K562 (cell line): ENCODE data around the gene PGM5. TPM values are rescaled to one million over a fixed set of nuclear protein-coding genes. Genes with fewer than 3 reads are reported as not detected.

Source experiments
- ATAC-seq: fragments of 200-7000 bp; cut with Tn5 transposase; 3 replicates; pipeline ENCODE4 v1.9.1; 2020; ENCODE audit warnings: moderate library complexity
- BruUV-seq: library from RNA; stranded (reverse); fragments of 400-500 nt; replicated peaks from 2 replicates; lab custom pipeline; 2021; lab: Mats Ljungman, UMichigan
- CTCF ChIA-PET: fragments of 300-600 bp; formaldehyde crosslinking; extraction: SDS; loops from one replicate; lab custom pipeline; 2021; ENCODE audit warnings: low intra/inter-chr PET ratio; lab: Yijun Ruan, JAX
- POLR2A ChIA-PET: fragments of 300-600, 350-650 bp; sonication (Branson Sonifier 250); formaldehyde crosslinking; extraction: SDS; loops from one replicate; lab custom pipeline; 2021; ENCODE audit warnings: antibody characterized with exemption, inconsistent platforms; lab: Yijun Ruan, JAX
- DNase-seq, 4 experiments: peaks; one replicate each; pipeline versions ENCODE4 v3.0.0 to v3.0.0-alpha.2; 2011 to 2018; ENCODE audit warnings: low spot score in 3 of 4, mixed read lengths in 3 of 4; ENCODE audit errors: extremely low read depth in 1 of 4
- FAIRE-seq: peaks from 2 replicates; lab custom pipeline; 2011; peaks lifted over from hg19 to GRCh38; lab: Jason Lieb, UNC
- H2AFZ ChIP-seq: 2 replicates; pipeline ENCODE4 v1.6.0; 2011; ENCODE audit warnings: low read depth, low read length, control low read depth, inconsistent platforms
- H3K27ac ChIP-seq: fragments of 200-600 bp; 3 replicates; pipeline ENCODE4 v1.8.0; 2011; ENCODE audit warnings: low read depth, mild to moderate bottlenecking, control low read depth, inconsistent platforms, low read length, moderate library complexity, mixed read lengths; ENCODE audit errors: extremely low read depth
- H3K27me3 ChIP-seq, 2 experiments: fragments of 300-600 bp in 1 of 2; 2 replicates in 1 of 2; 3 replicates in 1 of 2; pipeline versions ENCODE4 v1.6.0 to v1.8.0; 2011; ENCODE audit warnings: inconsistent platforms in 2 of 2, low read length in 2 of 2, mild to moderate bottlenecking in 1 of 2, mixed read lengths in 1 of 2, moderate library complexity in 1 of 2; ENCODE audit not compliant: control insufficient read depth in 2 of 2, insufficient read depth in 2 of 2
- H3K36me3 ChIP-seq: fragments of 300-600 bp; 3 replicates; pipeline ENCODE4 v1.8.0; 2011; ENCODE audit warnings: mild to moderate bottlenecking, low read length, inconsistent platforms; ENCODE audit not compliant: control insufficient read depth, insufficient read depth
- H3K4me1 ChIP-seq, 2 experiments: fragments of 200-600 bp in 1 of 2; replicated peaks in 1 of 2; 2 replicates in 1 of 2; 3 replicates in 1 of 2; pipeline versions ENCODE4 v1.5.1 to v1.8.0; 2011; ENCODE audit warnings: inconsistent platforms in 2 of 2, low read length in 2 of 2, mild to moderate bottlenecking in 1 of 2, mixed read lengths in 1 of 2, moderate library complexity in 1 of 2; ENCODE audit not compliant: control insufficient read depth in 2 of 2, insufficient read depth in 2 of 2
- H3K4me2 ChIP-seq: 2 replicates; pipeline ENCODE4 v1.6.1; 2011; ENCODE audit warnings: low read length, control low read depth, inconsistent platforms, mixed read lengths; ENCODE audit not compliant: insufficient read depth
- H3K4me3 ChIP-seq: fragments of 200-600 bp; sonication (generic), shearing (Covaris generic); 2 replicates; pipeline ENCODE4 v1.5.1; 2016; ENCODE audit warnings: control low read depth, inconsistent platforms
- H3K79me2 ChIP-seq: fragments of 200-600 bp; 3 replicates; pipeline ENCODE4 v1.8.0; 2011; ENCODE audit warnings: low read length, inconsistent platforms; ENCODE audit not compliant: control insufficient read depth, insufficient read depth
- H3K9ac ChIP-seq, 2 experiments: 2 replicates each; pipeline versions ENCODE4 v1.6.0 to v1.6.1; 2011; ENCODE audit warnings: low read depth in 2 of 2, low read length in 2 of 2, control low read depth in 1 of 2, inconsistent platforms in 1 of 2, mild to moderate bottlenecking in 1 of 2, mixed read lengths in 1 of 2; ENCODE audit not compliant: insufficient read depth in 1 of 2
- H3K9me1 ChIP-seq: one replicate; pipeline ENCODE4 v1.6.0; 2011; ENCODE audit warnings: inconsistent platforms, mild to moderate bottlenecking, low read length, moderate library complexity; ENCODE audit not compliant: control insufficient read depth, insufficient read depth
- H3K9me3 ChIP-seq: replicated peaks from 2 replicates; pipeline ENCODE4 v1.5.1; 2011; ENCODE audit warnings: low read depth, low read length, inconsistent platforms; ENCODE audit not compliant: control insufficient read depth, insufficient read depth
- H4K20me1 ChIP-seq: replicated peaks from 2 replicates; pipeline ENCODE4 v1.6.1; 2011; ENCODE audit warnings: low read length, inconsistent platforms, mixed read lengths; ENCODE audit not compliant: control insufficient read depth, insufficient read depth
- C11orf30 ChIP-seq: fragments of 450-650 bp; IDR thresholded peaks from 2 replicates; pipeline ENCODE4 v1.6.1; 2016; ENCODE audit warnings: low read depth, mild to moderate bottlenecking
- EP300 ChIP-seq: IDR thresholded peaks from 2 replicates; pipeline ENCODE4 v1.6.1; 2012; ENCODE audit warnings: low read length, improper control_type of control experiment
- HMGN3 ChIP-seq: IDR thresholded peaks from 2 replicates; pipeline ENCODE4 v1.6.1; 2011; ENCODE audit warnings: borderline replicate concordance, low read depth, mild to moderate bottlenecking, mixed read lengths, low read length; ENCODE audit not compliant: insufficient read length; ENCODE audit errors: extremely low read depth
- KLF13 ChIP-seq: fragments of 450-650 bp; IDR thresholded peaks from 2 replicates; pipeline ENCODE4 v1.6.1; 2016; ENCODE audit warnings: missing genetic modification characterization, low read depth, mild to moderate bottlenecking, missing compliant biosample characterization, moderate library complexity, borderline replicate concordance
- MTA3 ChIP-seq: fragments of 450-650 bp; formaldehyde crosslinking; IDR thresholded peaks from 2 replicates; pipeline ENCODE4 v1.6.1; 2017; ENCODE audit warnings: mild to moderate bottlenecking, borderline replicate concordance
- NCOR1 ChIP-seq: fragments of 450-650 bp; IDR thresholded peaks from 2 replicates; pipeline ENCODE4 v1.6.1; 2016; ENCODE audit warnings: mild to moderate bottlenecking, moderate library complexity
- RFX1 ChIP-seq: fragments of 450-650 bp; IDR thresholded peaks from 2 replicates; pipeline ENCODE4 v1.6.1; 2016; ENCODE audit warnings: mild to moderate bottlenecking, moderate library complexity
- SMARCB1 ChIP-seq: IDR thresholded peaks from 2 replicates; pipeline ENCODE4 v1.6.1; 2011; ENCODE audit warnings: improper control_type of control experiment, low read depth; ENCODE audit not compliant: insufficient read length
- SMARCE1 ChIP-seq: fragments of 450-650 bp; IDR thresholded peaks from 2 replicates; pipeline ENCODE4 v1.7.1; 2016; ENCODE audit warnings: mild to moderate bottlenecking
- TSHZ1 ChIP-seq: fragments of 250-450 bp; sonication (Bioruptor Pico); IDR thresholded peaks from 2 replicates; pipeline ENCODE4 v1.4.0; 2020; ENCODE audit warnings: mild to moderate bottlenecking, moderate library complexity
- ZBTB8A ChIP-seq: fragments of 450-650 bp; IDR thresholded peaks from 2 replicates; pipeline ENCODE4 v1.6.1; 2018; ENCODE audit warnings: mild to moderate bottlenecking, moderate library complexity; ENCODE audit not compliant: partially characterized antibody
- ZNF282 ChIP-seq: sonication (generic); formaldehyde crosslinking; IDR thresholded peaks from 2 replicates; pipeline ENCODE4 v1.8.1; 2023; ENCODE audit warnings: missing genetic modification reagents
- ZNF431 ChIP-seq: sonication (generic); formaldehyde crosslinking; IDR thresholded peaks from 2 replicates; pipeline ENCODE4 v1.8.0; 2022; ENCODE audit warnings: mild to moderate bottlenecking, missing genetic modification reagents
- ZNF668 ChIP-seq: fragments of 250-450 bp; sonication (Bioruptor Pico); IDR thresholded peaks from 2 replicates; pipeline ENCODE4 v1.8.0; 2022; ENCODE audit warnings: mild to moderate bottlenecking, inconsistent platforms
- ZNF75A ChIP-seq: fragments of 450-650 bp; formaldehyde crosslinking; IDR thresholded peaks from 2 replicates; pipeline ENCODE4 v1.4.0; 2020; ENCODE audit warnings: mild to moderate bottlenecking
- WGBS: fragments of 100-300 bp; shearing (Covaris generic); methylation state at CpG from one replicate; pipeline ENCODE4 v1.1.6; 2016; ENCODE audit warnings: low coverage, mixed read lengths; ENCODE audit not compliant: insufficient coverage; ENCODE audit errors: missing lambda C conversion rate; 5-methylcytosine and 5-hydroxymethylcytosine counted together
- in situ Hi-C: fragments of 300-500 bp; cut with MboI; formaldehyde crosslinking; loops from 4 replicates; pipeline ENCODE4 v1.15.0; 2018; ENCODE audit warnings: inconsistent platforms, mixed read lengths
- intact Hi-C: fragments of 100-400 bp; cut with micrococcal nuclease; formaldehyde crosslinking; loops from 2 replicates; pipeline ENCODE4 v1.14.2; 2022
- polyA plus RNA-seq, 8 experiments: library from polyadenylated mRNA; depleted of rRNA in 4 of 8; stranded (reverse) in 5 of 8; unstranded in 3 of 8; fragments of >200 nt; fragmentation: Nextera tagmentation in 2 of 8; fragmentation: Illumina TruSeq in 1 of 8; extraction: Ambion mirVana in 2 of 8; extraction: Trizol in 1 of 8; gene quantifications; 2 replicates each; pipeline versions ENCODE4 v1.2.1 to v1.2.3, GENCODE V29; 2011 to 2014; ENCODE audit warnings: inconsistent platforms in 1 of 8, missing spikeins in 1 of 8
- total RNA-seq, 7 experiments: library from RNA; depleted of rRNA in 6 of 7; stranded (reverse); fragments of >200 nt in 6 of 7; fragmentation: Illumina TruSeq in 2 of 7; extraction: Trizol in 2 of 7; gene quantifications; 2 replicates each; pipeline versions ENCODE4 v1.2.1 to v1.2.3, GENCODE V29; 2011 to 2021; ENCODE audit warnings: low replicate concordance in 1 of 7
- TF ChIP-seq, protein P1 (sequence below): sonication (generic); formaldehyde crosslinking; IDR thresholded peaks from 2 replicates; pipeline ENCODE4 v1.8.0; 2022; ENCODE audit warnings: missing genetic modification reagents, mild to moderate bottlenecking, borderline replicate concordance
- TF ChIP-seq, protein P2 (sequence below): fragments of 450-650 bp; formaldehyde crosslinking; IDR thresholded peaks from 2 replicates; pipeline ENCODE4 v1.4.0; 2020; ENCODE audit warnings: mild to moderate bottlenecking, moderate library complexity

The PGM5 gene
- total and polyA plus RNA-seq, 9 of the 15 experiments (the other 6 are each of a cell fraction or from before 2014, with no cell fraction given): 0.03 to 0.24 (median 0.15) TPM; not detected in 1

GRCh38 chr9:68426755-68427154 is 70.3 kb downstream of the PGM5 start:
- intact Hi-C loops: no loop called here
- POLR2A ChIA-PET: interaction anchor here (0.6 kb wide), 1 partner anchor 48 kb away, joined by 3 read pairs; no protein-coding TSS in a partner anchor
- TF ChIP-seq KLF13 (tag): no peak
- no peak for TF ChIP-seq RFX1
- TF ChIP-seq, protein P1, sequence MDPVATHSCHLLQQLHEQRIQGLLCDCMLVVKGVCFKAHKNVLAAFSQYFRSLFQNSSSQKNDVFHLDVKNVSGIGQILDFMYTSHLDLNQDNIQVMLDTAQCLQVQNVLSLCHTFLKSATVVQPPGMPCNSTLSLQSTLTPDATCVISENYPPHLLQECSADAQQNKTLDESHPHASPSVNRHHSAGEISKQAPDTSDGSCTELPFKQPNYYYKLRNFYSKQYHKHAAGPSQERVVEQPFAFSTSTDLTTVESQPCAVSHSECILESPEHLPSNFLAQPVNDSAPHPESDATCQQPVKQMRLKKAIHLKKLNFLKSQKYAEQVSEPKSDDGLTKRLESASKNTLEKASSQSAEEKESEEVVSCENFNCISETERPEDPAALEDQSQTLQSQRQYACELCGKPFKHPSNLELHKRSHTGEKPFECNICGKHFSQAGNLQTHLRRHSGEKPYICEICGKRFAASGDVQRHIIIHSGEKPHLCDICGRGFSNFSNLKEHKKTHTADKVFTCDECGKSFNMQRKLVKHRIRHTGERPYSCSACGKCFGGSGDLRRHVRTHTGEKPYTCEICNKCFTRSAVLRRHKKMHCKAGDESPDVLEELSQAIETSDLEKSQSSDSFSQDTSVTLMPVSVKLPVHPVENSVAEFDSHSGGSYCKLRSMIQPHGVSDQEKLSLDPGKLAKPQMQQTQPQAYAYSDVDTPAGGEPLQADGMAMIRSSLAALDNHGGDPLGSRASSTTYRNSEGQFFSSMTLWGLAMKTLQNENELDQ (CRISPR knock-in tag): no peak
- TF ChIP-seq HMGN3: no peak
- TF ChIP-seq MTA3: no peak
- TF ChIP-seq, protein P2, sequence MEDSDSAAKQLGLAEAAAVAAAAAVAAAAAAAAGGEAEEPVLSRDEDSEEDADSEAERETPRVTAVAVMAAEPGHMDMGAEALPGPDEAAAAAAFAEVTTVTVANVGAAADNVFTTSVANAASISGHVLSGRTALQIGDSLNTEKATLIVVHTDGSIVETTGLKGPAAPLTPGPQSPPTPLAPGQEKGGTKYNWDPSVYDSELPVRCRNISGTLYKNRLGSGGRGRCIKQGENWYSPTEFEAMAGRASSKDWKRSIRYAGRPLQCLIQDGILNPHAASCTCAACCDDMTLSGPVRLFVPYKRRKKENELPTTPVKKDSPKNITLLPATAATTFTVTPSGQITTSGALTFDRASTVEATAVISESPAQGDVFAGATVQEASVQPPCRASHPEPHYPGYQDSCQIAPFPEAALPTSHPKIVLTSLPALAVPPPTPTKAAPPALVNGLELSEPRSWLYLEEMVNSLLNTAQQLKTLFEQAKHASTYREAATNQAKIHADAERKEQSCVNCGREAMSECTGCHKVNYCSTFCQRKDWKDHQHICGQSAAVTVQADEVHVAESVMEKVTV: no peak
- TF ChIP-seq ZBTB8A: no peak
- TF ChIP-seq ZNF282 (CRISPR knock-in tag): no peak
- TF ChIP-seq EP300: no peak
- TF ChIP-seq ZNF668 (CRISPR knock-in tag): no peak
- no peak for TF ChIP-seq C11orf30
- no peak for TF ChIP-seq TSHZ1 (CRISPR knock-in tag)
- no peak for TF ChIP-seq ZNF431
- TF ChIP-seq ZNF75A (CRISPR knock-in tag): no peak
- no peak for TF ChIP-seq SMARCE1
- TF ChIP-seq NCOR1: no peak
- TF ChIP-seq SMARCB1: no peak

More at GRCh38 chr9:68426755-68427154, 70.3 kb downstream of the PGM5 start:
- in situ Hi-C loops: no loop called here
- Histone ChIP-seq H3K4me1 (no peaks in the 10 kb centered on the region), H3K9ac (no peak overlapping the region), H3K36me3 (no peaks in the 10 kb centered on the region), H3K27me3 (no peaks in the 10 kb centered on the region), H3K79me2 (no peaks in the 10 kb centered on the region), H3K27ac (no peak overlapping the region), H3K4me2 (no peak overlapping the region), H3K4me3 (no peak overlapping the region), H4K20me1 (no peaks in the 10 kb centered on the region; the same call in 1 of the 2 replicates), H2AFZ (no peak overlapping the region), H3K9me1 (no peaks in the 10 kb centered on the region), H3K9me3 (no peaks in the 10 kb centered on the region)
- CTCF ChIA-PET: no interaction called here
- 0% methylated on average over 1 of the region's 1 CpG for WGBS
- BruUV-seq: no TSS peak
- no peak for FAIRE-seq
- no peak for DNase-seq
- no peak for ATAC-seq
